ENCODE measurements around the gene C16orf86.

C16orf86 gene

GRCh38 chr16:67666559-67667452, at the start of gene C16orf86, which contains the start of gene ENKD1:
Gene C16orf86 (plus strand): TSS chr16:67666814. CDS start chr16:67666971, 157 bp downstream.
Gene ENKD1 (minus strand): TSS chr16:67666750. CDS start chr16:67666442, 308 bp downstream.
- peak within 1 kb of the TSS; percentile 90 to 95 for H3K27ac ChIP-seq
- H3K27me3 ChIP-seq = no peaks in the 10 kb centered on the region
- intact Hi-C loops (cut with DNase I; ENCODE audit: low total_unique reads) = loop anchor here (1.0 to 5.0 kb wide), 3 partner anchors 104 to 140 kb away; partner anchors contain the start of genes RANBP10 and TSNAXIP1
- H3K4me3 ChIP-seq = peak within 1 kb of the TSS; percentile 71 to 82
- no peaks in the 10 kb centered on the region for H3K9me3 ChIP-seq
- no peak for TF ChIP-seq CTCF (IDR thresholded peaks at IDR 0.05)
- DNase-seq = peak; percentile 80 to 91
- H3K36me3 ChIP-seq = peaks cover 0 to 25% (median 6%) of the 10 kb centered on the region in 3 donors
- peaks cover 0 to 29% (median 23%) of the 10 kb centered on the region in 4 donors for H3K4me1 ChIP-seq

GRCh38 chr16:67628216-67628615, 38.4 kb upstream of the C16orf86 start:
- no peaks in the 10 kb centered on the region for H3K27me3 ChIP-seq
- intact Hi-C loops (cut with DNase I; ENCODE audit: low total_unique reads) = no loop called here
- H3K27ac ChIP-seq = no peak overlapping the region
- no peak for DNase-seq
- peaks cover 54 to 98% (median 85%) of the 10 kb centered on the region in 3 donors for H3K36me3 ChIP-seq
- H3K9me3 ChIP-seq = no peaks in the 10 kb centered on the region
- no peak for TF ChIP-seq CTCF (IDR thresholded peaks at IDR 0.05)
- no peak overlapping the region for H3K4me3 ChIP-seq
- no peaks in the 10 kb centered on the region for H3K4me1 ChIP-seq

GRCh38 chr16:67632415-67633172, 34.0 kb upstream of the C16orf86 start:
- peaks cover 55 to 99% (median 76%) of the 10 kb centered on the region in 3 donors for H3K36me3 ChIP-seq
- no peaks in the 10 kb centered on the region for H3K9me3 ChIP-seq
- no peaks in the 10 kb centered on the region for H3K27me3 ChIP-seq
- no peak overlapping the region for H3K27ac ChIP-seq
- DNase-seq = no peak
- H3K4me1 ChIP-seq = no peaks in the 10 kb centered on the region
- TF ChIP-seq CTCF (IDR thresholded peaks at IDR 0.05) = no peak
- intact Hi-C loops (cut with DNase I; ENCODE audit: low total_unique reads) = no loop called here
- H3K4me3 ChIP-seq = no peak overlapping the region

GRCh38 chr16:67636713-67637112, 29.9 kb upstream of the C16orf86 start:
- no peak overlapping the region for H3K27ac ChIP-seq
- no peak overlapping the region for H3K4me3 ChIP-seq
- DNase-seq = no peak
- H3K36me3 ChIP-seq = peaks cover 58 to 82% (median 61%) of the 10 kb centered on the region in 3 donors
- H3K9me3 ChIP-seq = no peaks in the 10 kb centered on the region
- no peak for TF ChIP-seq CTCF (IDR thresholded peaks at IDR 0.05)
- intact Hi-C loops (cut with DNase I; ENCODE audit: low total_unique reads) = no loop called here
- peaks cover 0 to 2% (median 2%) of the 10 kb centered on the region in 4 donors for H3K4me1 ChIP-seq
- no peaks in the 10 kb centered on the region for H3K27me3 ChIP-seq

GRCh38 chr16:67637625-67638024, 29.0 kb upstream of the C16orf86 start:
- Histone ChIP-seq H3K27me3 (no peaks in the 10 kb centered on the region), H3K27ac (no peak overlapping the region), H3K4me1 (peaks cover 3 to 11% (median 9%) of the 10 kb centered on the region in 4 donors), H3K9me3 (no peaks in the 10 kb centered on the region), H3K36me3 (peaks cover 54 to 73% (median 55%) of the 10 kb centered on the region in 3 donors), H3K4me3 (no peak overlapping the region)
- DNase-seq = no peak
- no peak for TF ChIP-seq CTCF (IDR thresholded peaks at IDR 0.05)
- intact Hi-C loops (cut with DNase I; ENCODE audit: low total_unique reads) = no loop called here

Data from tibial artery (tissue), 4 donors.